GM12878 (cell line): ENCODE data around the gene METTL15. TPM values are rescaled to one million over a fixed set of nuclear protein-coding genes. Genes with fewer than 3 reads are reported as not detected.

Experiments
- ATAC-seq: fragments of 200-7000 bp; cut with Tn5 transposase; 3 replicates; pipeline ENCODE4 v1.9.1; 2020; ENCODE audit warnings: mild to moderate bottlenecking, moderate library complexity
- BruUV-seq: library from RNA; stranded (reverse); fragments of 400-500 nt; replicated peaks from 2 replicates; lab custom pipeline; 2021; lab: Mats Ljungman, UMichigan
- CTCF ChIA-PET: fragments of 300-600 bp; sonication (Branson Sonifier 250); formaldehyde crosslinking; extraction: SDS; loops from one replicate; lab custom pipeline; 2021; ENCODE audit warnings: inconsistent platforms; lab: Yijun Ruan, JAX
- POLR2A ChIA-PET: fragments of 350-600 bp; formaldehyde crosslinking; extraction: SDS; loops from one replicate; lab custom pipeline; 2021; ENCODE audit warnings: inconsistent platforms; lab: Charles Lee
- RAD21 ChIA-PET: fragments of 300-600 bp; sonication (Branson Sonifier 250); formaldehyde crosslinking; loops from one replicate; lab custom pipeline; 2023; ENCODE audit warnings: antibody characterized with exemption; ENCODE audit not compliant: unreplicated experiment; lab: Charles Lee
- SMC1A ChIA-PET: fragments of 300-600 bp; sonication (Branson Sonifier 250); formaldehyde crosslinking; loops from one replicate; lab custom pipeline; 2023; ENCODE audit not compliant: unreplicated experiment, uncharacterized antibody; lab: Charles Lee
- DNase-seq: peaks from one replicate; pipeline ENCODE4 v3.0.0-alpha.2; 2011; ENCODE audit warnings: low read depth, low spot score
- FAIRE-seq: peaks from 3 replicates; lab custom pipeline; 2011; peaks lifted over from hg19 to GRCh38; lab: Jason Lieb, UNC
- H2AFZ ChIP-seq: 2 replicates; pipeline ENCODE4 v1.6.0; 2011; ENCODE audit warnings: low read depth, low read length, control low read depth; ENCODE audit not compliant: control insufficient read depth
- H3K27ac ChIP-seq: 2 replicates; pipeline ENCODE4 v1.5.1; 2011; ENCODE audit warnings: control low read depth; ENCODE audit not compliant: control insufficient read depth, insufficient read depth
- H3K27me3 ChIP-seq, 2 experiments: replicated peaks in 1 of 2; 2 replicates each; pipeline versions ENCODE4 v1.6.0 to v1.6.1; 2011; ENCODE audit warnings: low read length in 1 of 2; ENCODE audit not compliant: control insufficient read depth in 2 of 2, insufficient read depth in 2 of 2
- H3K36me3 ChIP-seq, 2 experiments: 2 replicates each; pipeline ENCODE4 v1.5.1; 2011; ENCODE audit warnings: low read length in 1 of 2; ENCODE audit not compliant: control insufficient read depth in 2 of 2, insufficient read depth in 2 of 2
- H3K4me1 ChIP-seq: 2 replicates; pipeline ENCODE4 v1.6.1; 2011; ENCODE audit warnings: mild to moderate bottlenecking, low read length, moderate library complexity, mixed read lengths; ENCODE audit not compliant: control insufficient read depth, insufficient read depth
- H3K4me2 ChIP-seq: 2 replicates; pipeline ENCODE4 v1.6.0; 2011; ENCODE audit warnings: control low read depth; ENCODE audit not compliant: control insufficient read depth, insufficient read depth
- H3K4me3 ChIP-seq: fragments of 200-600 bp; sonication (generic); 2 replicates; pipeline ENCODE4 v1.5.1; 2016
- H3K79me2 ChIP-seq: 2 replicates; pipeline ENCODE4 v1.6.0; 2011; ENCODE audit warnings: low read length; ENCODE audit not compliant: control insufficient read depth, insufficient read depth
- H3K9ac ChIP-seq: 2 replicates; pipeline ENCODE4 v1.8.0; 2011; ENCODE audit warnings: low read length, control low read depth, mixed read lengths; ENCODE audit not compliant: control insufficient read depth, insufficient read depth
- H3K9me3 ChIP-seq: replicated peaks from 3 replicates; pipeline ENCODE4 v1.5.1; 2011; ENCODE audit warnings: mild to moderate bottlenecking, low read length; ENCODE audit not compliant: control insufficient read depth, insufficient read depth
- H4K20me1 ChIP-seq: 2 replicates; pipeline ENCODE4 v1.6.0; 2011; ENCODE audit not compliant: control insufficient read depth, insufficient read depth
- CEBPB ChIP-seq, 2 experiments: fragments of 150-350 bp in 1 of 2; IDR thresholded peaks; 2 replicates each; pipeline ENCODE4 v1.6.1; 2012 to 2014; ENCODE audit warnings: low read depth in 2 of 2, low read length in 2 of 2, borderline replicate concordance in 1 of 2, inconsistent platforms in 1 of 2
- CHD1 ChIP-seq: IDR thresholded peaks from 2 replicates; pipeline ENCODE4 v1.6.1; 2012; ENCODE audit warnings: low read depth, low read length, improper control_type of control experiment
- HDGF ChIP-seq: fragments of 450-650 bp; IDR thresholded peaks from 2 replicates; pipeline ENCODE4 v1.6.1; 2016; ENCODE audit warnings: antibody characterized with exemption
- KDM1A ChIP-seq: fragments of 200-600 bp; sonication (generic); IDR thresholded peaks from 2 replicates; pipeline ENCODE4 v1.6.1; 2016; ENCODE audit warnings: borderline replicate concordance
- NFYB ChIP-seq: IDR thresholded peaks from 2 replicates; pipeline ENCODE4 v1.6.1; 2011; ENCODE audit warnings: low read depth, mild to moderate bottlenecking, low read length, improper control_type of control experiment, moderate library complexity; ENCODE audit not compliant: insufficient read depth
- NRF1 ChIP-seq: conservative IDR thresholded peaks from 2 replicates; pipeline ENCODE4 v1.6.1; 2011; ENCODE audit warnings: mild to moderate bottlenecking, low read depth, low read length, improper control_type of control experiment
- SIN3A ChIP-seq: IDR thresholded peaks from 2 replicates; pipeline ENCODE4 v1.6.1; 2012; ENCODE audit warnings: low read depth, low read length, improper control_type of control experiment
- SPI1 ChIP-seq: IDR thresholded peaks from 2 replicates; pipeline ENCODE4 v1.6.1; 2011; ENCODE audit warnings: low read depth, mild to moderate bottlenecking, low read length, moderate library complexity, borderline replicate concordance; ENCODE audit not compliant: insufficient read depth
- ZNF207 ChIP-seq: fragments of 450-650 bp; IDR thresholded peaks from 2 replicates; pipeline ENCODE4 v1.6.1; 2014; ENCODE audit warnings: antibody characterized with exemption, mild to moderate bottlenecking, borderline replicate concordance
- ZNF592 ChIP-seq: fragments of 450-650 bp; IDR thresholded peaks from 2 replicates; pipeline ENCODE4 v1.6.1; 2017; ENCODE audit warnings: mild to moderate bottlenecking, moderate library complexity
- WGBS: methylation state at CpG from one replicate; pipeline ENCODE4 v1.1.6; 2016; ENCODE audit warnings: low lambda C conversion rate; ENCODE audit not compliant: insufficient replicate concordance, insufficient coverage; ENCODE audit errors: missing lambda C conversion rate; 5-methylcytosine and 5-hydroxymethylcytosine counted together
- in situ Hi-C: fragments of 300-500 bp; cut with MboI; formaldehyde crosslinking; loops from 9 replicates; pipeline ENCODE4 v1.14.3; 2018; ENCODE audit warnings: mixed read lengths
- intact Hi-C: fragments of 100-400 bp; cut with micrococcal nuclease; formaldehyde crosslinking; loops from one replicate; pipeline ENCODE4 v1.14.2; 2022; ENCODE audit not compliant: unreplicated experiment
- polyA plus RNA-seq, 11 experiments: library from polyadenylated mRNA; depleted of rRNA in 4 of 11; unstranded in 6 of 11; stranded (reverse) in 5 of 11; fragments of >200 nt; fragmentation: Nextera tagmentation in 4 of 11; fragmentation: Illumina TruSeq in 1 of 11; extraction: Ambion mirVana in 4 of 11; extraction: Trizol in 1 of 11; gene quantifications; 1 replicate in 1 of 11; 2 replicates in 10 of 11; pipeline versions ENCODE4 v1.2.1 to v1.2.3, GENCODE V29; 2011 to 2016; ENCODE audit warnings: inconsistent platforms in 2 of 11, missing spikeins in 2 of 11, low read depth in 1 of 11
- total RNA-seq, 4 experiments: library from RNA; depleted of rRNA in 3 of 4; stranded (reverse); fragments of >200 nt in 3 of 4; fragmentation: Illumina TruSeq in 1 of 4; extraction: Trizol in 1 of 4; gene quantifications; 2 replicates each; pipeline versions ENCODE4 v1.2.1 to v1.2.3, GENCODE V29; 2013 to 2021
- TF ChIP-seq, protein P1 (sequence below): fragments of 150-350 bp; IDR thresholded peaks from 2 replicates; pipeline ENCODE4 v1.6.1; 2014; ENCODE audit warnings: mild to moderate bottlenecking, low read depth, low read length

METTL15 gene
- total and polyA plus RNA-seq, 10 of the 15 experiments (the other 5 are each of a cell fraction or from before 2014, with no cell fraction given): 7.9 to 16.9 (median 14.4) TPM

DNA sequence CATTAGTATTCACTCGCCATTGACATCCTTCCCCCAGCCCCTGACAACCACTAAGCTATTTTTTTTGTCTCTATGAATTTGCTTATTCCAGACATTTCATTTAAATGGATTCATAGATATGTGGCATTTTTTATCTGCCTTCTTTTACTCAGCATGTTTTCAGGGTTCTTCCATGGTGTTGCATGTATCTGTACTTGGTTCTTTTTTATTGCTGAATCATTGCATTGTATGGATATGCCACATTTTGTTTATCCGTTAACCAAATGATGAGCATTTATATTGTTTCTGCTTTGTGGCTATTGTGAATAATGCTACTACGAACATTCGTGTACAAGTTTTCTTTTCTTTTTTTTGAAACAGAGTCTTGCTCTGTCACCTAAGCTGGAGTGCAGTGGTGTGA is 5.9 kb downstream of the METTL15 start:
- ATAC-seq (no peak), DNase-seq (no peak), FAIRE-seq (no peak)
- CTCF ChIA-PET: no interaction called here
- SMC1A ChIA-PET: interaction anchor here (1.6 kb wide), 1 partner anchor 9 kb away, joined by 3 read pairs; no protein-coding TSS in a partner anchor
- Histone ChIP-seq H3K27ac (no peak overlapping the region), H3K9ac (no peak overlapping the region), H3K36me3 (0 out of 4 replicates have a peak, but pooled peaks cover 0 to 3% of the 10 kb centered on the region in 2 experiments), H2AFZ (no peak overlapping the region), H4K20me1 (no peaks in the 10 kb centered on the region), H3K4me1 (peaks cover 3% of the 10 kb centered on the region; the same call in 1 of the 2 replicates), H3K4me2 (no peak overlapping the region), H3K79me2 (peaks cover 31% of the 10 kb centered on the region), H3K4me3 (no peak overlapping the region), H3K9me3 (no peaks in the 10 kb centered on the region), H3K27me3 (no peaks in the 10 kb centered on the region)
- no TSS peak for BruUV-seq
- in situ Hi-C loops: no loop called here
- intact Hi-C loops: loop anchor here (10.0 kb wide), 1 partner anchor 411 kb away; no protein-coding TSS in a partner anchor
- POLR2A ChIA-PET: interaction anchor here (0.6 kb wide), 1 partner anchor 8 kb away, joined by 3 read pairs; no protein-coding TSS in a partner anchor
- 97% methylated on average over 4 of the region's 4 CpGs for WGBS
- TF ChIP-seq ZNF207 (no peak), HDGF (no peak), NFYB (no peak)
- RAD21 ChIA-PET: no interaction called here

GRCh38 chr11:28114731-28115130 is 6.5 kb downstream of the METTL15 start:
- Histone ChIP-seq H2AFZ (no peak overlapping the region), H3K9me3 (no peaks in the 10 kb centered on the region), H3K9ac (no peak overlapping the region), H3K4me2 (no peak overlapping the region), H3K36me3 (0 out of 4 replicates have a peak, but pooled peaks cover 0 to 3% of the 10 kb centered on the region in 2 experiments), H3K27me3 (no peaks in the 10 kb centered on the region), H3K27ac (no peak overlapping the region), H3K4me3 (no peak overlapping the region), H3K4me1 (peaks cover under 1% of the 10 kb centered on the region; the same call in 1 of the 2 replicates), H3K79me2 (peaks cover 26% of the 10 kb centered on the region), H4K20me1 (no peaks in the 10 kb centered on the region)
- no TSS peak for BruUV-seq
- in situ Hi-C loops: no loop called here
- WGBS: 100% methylated on average over 1 of the region's 1 CpG
- DNase-seq (no peak), FAIRE-seq (no peak), ATAC-seq (no peak)
- POLR2A ChIA-PET: no interaction called here
- intact Hi-C loops: loop anchor here (10.0 kb wide), 1 partner anchor 410 kb away; no protein-coding TSS in a partner anchor
- CTCF ChIA-PET: no interaction called here
- RAD21 ChIA-PET: no interaction called here
- SMC1A ChIA-PET: interaction anchor here (1.6 kb wide), 1 partner anchor 8 kb away, joined by 3 read pairs; no protein-coding TSS in a partner anchor
- no peak for TF ChIP-seq KDM1A
- TF ChIP-seq NRF1: no peak
- TF ChIP-seq CEBPB (IDR thresholded peaks at IDR 0.05; ENCODE audit: borderline replicate concordance in 1 of 2, low read depth in 2 of 2, low read length in 2 of 2): no peak
- no peak for TF ChIP-seq ZNF592
- TF ChIP-seq, protein P1, sequence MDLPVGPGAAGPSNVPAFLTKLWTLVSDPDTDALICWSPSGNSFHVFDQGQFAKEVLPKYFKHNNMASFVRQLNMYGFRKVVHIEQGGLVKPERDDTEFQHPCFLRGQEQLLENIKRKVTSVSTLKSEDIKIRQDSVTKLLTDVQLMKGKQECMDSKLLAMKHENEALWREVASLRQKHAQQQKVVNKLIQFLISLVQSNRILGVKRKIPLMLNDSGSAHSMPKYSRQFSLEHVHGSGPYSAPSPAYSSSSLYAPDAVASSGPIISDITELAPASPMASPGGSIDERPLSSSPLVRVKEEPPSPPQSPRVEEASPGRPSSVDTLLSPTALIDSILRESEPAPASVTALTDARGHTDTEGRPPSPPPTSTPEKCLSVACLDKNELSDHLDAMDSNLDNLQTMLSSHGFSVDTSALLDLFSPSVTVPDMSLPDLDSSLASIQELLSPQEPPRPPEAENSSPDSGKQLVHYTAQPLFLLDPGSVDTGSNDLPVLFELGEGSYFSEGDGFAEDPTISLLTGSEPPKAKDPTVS: no peak
- TF ChIP-seq SPI1: no peak
- no peak for TF ChIP-seq ZNF207
- no peak for TF ChIP-seq CHD1
- TF ChIP-seq SIN3A: no peak
